HG02623 (cell line): ENCODE results near the gene PTPRE.
A peak's percentile ranks its signal among the peaks of the same experiment; 100 is the strongest.

ENCODE experiments used
- ATAC-seq: cut with Tn5 transposase; IDR thresholded peaks from one replicate; pipeline ENCODE4 v1.9.1; 2021; ENCODE audit warnings: moderate library complexity; ENCODE audit not compliant: unreplicated experiment

Gene PTPRE

GRCh38 chr10:128055061-128055868, 148.4 kb downstream of the PTPRE start:
- ATAC-seq = no peak

GRCh38 chr10:128056303-128057050, 149.6 kb downstream of the PTPRE start:
- no peak for ATAC-seq

GRCh38 chr10:128058106-128058749, 151.3 kb downstream of the PTPRE start:
- ATAC-seq = no peak

- ATAC-seq = no peak
These were observed 151.8 kb downstream of the PTPRE start for GRCh38 chr10:128058750-128059134.

GRCh38 chr10:128059266-128059981, 152.5 kb downstream of the PTPRE start:
- ATAC-seq = no peak

- ATAC-seq = no peak
These were observed 153.0 kb downstream of the PTPRE start for GRCh38 chr10:128059982-128060293.

- no peak for ATAC-seq
These were observed 153.7 kb downstream of the PTPRE start for GRCh38 chr10:128060341-128061250.

- ATAC-seq = no peak
These were observed 154.7 kb downstream of the PTPRE start for GRCh38 chr10:128061306-128062300.

GRCh38 chr10:128062331-128062880, 155.5 kb downstream of the PTPRE start:
- ATAC-seq = no peak

GRCh38 chr10:128062881-128063563, 156.1 kb downstream of the PTPRE start:
- ATAC-seq = peak; percentile 42

GRCh38 chr10:128063736-128064107, 156.8 kb downstream of the PTPRE start:
- ATAC-seq = no peak

- peak; percentile 51 for ATAC-seq
These were observed 157.4 kb downstream of the PTPRE start for GRCh38 chr10:128064108-128064969.

GRCh38 chr10:128064970-128065580, 158.2 kb downstream of the PTPRE start:
- no peak for ATAC-seq

- no peak for ATAC-seq
These were observed 159.1 kb downstream of the PTPRE start for GRCh38 chr10:128065881-128066534.

GRCh38 chr10:128066870-128067382, 160.0 kb downstream of the PTPRE start:
- no peak for ATAC-seq
